SK-N-SH treated with all-trans-retinoic acid at 6 μM for 48 hours (cell line): ENCODE measurements around the gene CKLF.

Experiments used
- ATAC-seq: fragments of 200-7000 bp; cut with Tn5 transposase; 3 replicates; pipeline ENCODE4 v1.9.1; 2020; ENCODE audit warnings: mild to moderate bottlenecking, moderate library complexity
- ARNTL ChIP-seq: fragments of 450-650 bp; formaldehyde crosslinking; IDR thresholded peaks from 2 replicates; pipeline ENCODE4 v1.5.0; 2020; ENCODE audit warnings: low read depth, mild to moderate bottlenecking, moderate library complexity, borderline replicate concordance
- CSDC2 ChIP-seq: fragments of 250-450 bp; sonication (Bioruptor Pico); IDR thresholded peaks from 2 replicates; pipeline ENCODE4 v1.5.0; 2020; ENCODE audit warnings: mild to moderate bottlenecking, moderate library complexity
- CSRNP3 ChIP-seq: fragments of 250-450 bp; sonication (Bioruptor Pico); IDR thresholded peaks from 2 replicates; pipeline ENCODE4 v1.5.1; 2021; ENCODE audit warnings: mild to moderate bottlenecking, moderate library complexity
- ESRRG ChIP-seq: fragments of 250-450 bp; sonication (Bioruptor Pico); IDR thresholded peaks from 2 replicates; pipeline ENCODE4 v1.6.1; 2021; ENCODE audit warnings: mild to moderate bottlenecking
- GLIS3 ChIP-seq: fragments of 250-450 bp; sonication (Bioruptor Pico); IDR thresholded peaks from 2 replicates; pipeline ENCODE4 v1.5.0; 2020; ENCODE audit warnings: mild to moderate bottlenecking, moderate library complexity
- ISL1 ChIP-seq: fragments of 250-450 bp; sonication (Bioruptor Pico); IDR thresholded peaks from 2 replicates; pipeline ENCODE4 v2.1.2; 2022; ENCODE audit warnings: mild to moderate bottlenecking, moderate library complexity
- OSR1 ChIP-seq: fragments of 250-450 bp; sonication (Bioruptor Pico); IDR thresholded peaks from 2 replicates; pipeline ENCODE4 v1.8.0; 2022; ENCODE audit warnings: moderate library complexity, mild to moderate bottlenecking, inconsistent platforms
- PPARA ChIP-seq: fragments of 250-450 bp; sonication (Bioruptor Pico); IDR thresholded peaks from 2 replicates; pipeline ENCODE4 v1.5.0; 2020; ENCODE audit warnings: mild to moderate bottlenecking, borderline replicate concordance
- RARB ChIP-seq: fragments of 250-450 bp; sonication (Bioruptor Pico); IDR thresholded peaks from 2 replicates; pipeline ENCODE4 v1.8.0; 2021; ENCODE audit warnings: mild to moderate bottlenecking, moderate library complexity
- SNAI2 ChIP-seq: fragments of 250-450 bp; sonication (Bioruptor Pico); IDR thresholded peaks from 2 replicates; pipeline ENCODE4 v1.5.0; 2020; ENCODE audit warnings: mild to moderate bottlenecking, moderate library complexity
- TCF4 ChIP-seq: fragments of 250-450 bp; sonication (Bioruptor Pico); IDR thresholded peaks from 2 replicates; pipeline ENCODE4 v1.8.0; 2021; ENCODE audit warnings: mild to moderate bottlenecking, moderate library complexity, borderline replicate concordance
- TOX ChIP-seq: fragments of 250-450 bp; sonication (Bioruptor Pico); IDR thresholded peaks from 2 replicates; pipeline ENCODE4 v1.8.0; 2021; ENCODE audit warnings: mild to moderate bottlenecking, moderate library complexity, borderline replicate concordance
- ZC3H10 ChIP-seq: fragments of 250-450 bp; sonication (Bioruptor Pico); IDR thresholded peaks from 2 replicates; pipeline ENCODE4 v1.5.1; 2021; ENCODE audit warnings: mild to moderate bottlenecking, moderate library complexity
- ZFP3 ChIP-seq: fragments of 250-450 bp; sonication (Bioruptor Pico); IDR thresholded peaks from 2 replicates; pipeline ENCODE4 v1.5.0; 2020; ENCODE audit warnings: mild to moderate bottlenecking, moderate library complexity
- ZFP30 ChIP-seq: fragments of 450-650 bp; formaldehyde crosslinking; IDR thresholded peaks from 2 replicates; pipeline ENCODE4 v1.5.0; 2022; ENCODE audit warnings: mild to moderate bottlenecking, moderate library complexity
- ZNF565 ChIP-seq: fragments of 450-650 bp; formaldehyde crosslinking; conservative IDR thresholded peaks from 2 replicates; pipeline ENCODE4 v1.5.0; 2020; ENCODE audit warnings: low read depth, mild to moderate bottlenecking, moderate library complexity
- ZNF70 ChIP-seq: fragments of 450-650 bp; formaldehyde crosslinking; IDR thresholded peaks from 2 replicates; pipeline ENCODE4 v1.5.0; 2020; ENCODE audit warnings: mild to moderate bottlenecking, moderate library complexity
- ZNF8 ChIP-seq: fragments of 450-650 bp; formaldehyde crosslinking; IDR thresholded peaks from 2 replicates; pipeline ENCODE4 v1.5.0; 2020; ENCODE audit warnings: mild to moderate bottlenecking, moderate library complexity
- TF ChIP-seq, protein P1 (sequence below): fragments of 250-450 bp; sonication (Bioruptor Pico); IDR thresholded peaks from 2 replicates; pipeline ENCODE4 v1.5.1; 2020; ENCODE audit warnings: low read depth, mild to moderate bottlenecking, moderate library complexity
- TF ChIP-seq, protein P2 (sequence below): fragments of 250-450 bp; sonication (Bioruptor Pico); IDR thresholded peaks from 2 replicates; pipeline ENCODE4 v1.8.0; 2020; ENCODE audit warnings: mild to moderate bottlenecking, moderate library complexity, borderline replicate concordance
- TF ChIP-seq, protein P3 (sequence below): fragments of 250-450 bp; sonication (Bioruptor Pico); IDR thresholded peaks from 2 replicates; pipeline ENCODE4 v1.5.0; 2020; ENCODE audit warnings: mild to moderate bottlenecking, moderate library complexity

The CKLF gene

DNA sequence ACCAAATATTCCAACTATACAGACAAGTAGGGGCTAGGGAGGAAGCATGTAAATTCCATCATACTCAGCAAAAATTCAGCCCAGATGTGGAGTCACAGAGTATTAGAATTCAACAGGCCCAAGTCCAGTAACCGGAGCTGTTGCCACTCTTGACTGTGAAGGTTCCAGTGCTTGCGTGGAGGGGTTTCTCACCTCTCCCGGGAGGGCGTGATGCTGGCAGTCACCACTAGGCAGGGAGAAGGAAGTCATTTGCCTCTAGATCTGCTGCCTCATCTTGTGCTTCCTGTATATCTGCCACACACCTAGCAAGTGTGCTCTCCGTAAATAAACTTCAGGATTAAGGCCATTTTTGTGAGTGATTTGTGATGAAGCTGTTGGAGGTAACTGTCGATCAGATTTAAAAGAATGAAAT, 1.0 kb upstream of the CKLF start:
- peak; percentile 25 for ATAC-seq
- TF ChIP-seq ZFP3 (no peak), GLIS3 (CRISPR knock-in tag) (no peak), CSDC2 (CRISPR knock-in tag) (no peak), PPARA (no peak), ZNF8 (CRISPR knock-in tag) (no peak)

GRCh38 chr16:66551788-66552285, 539 bp upstream of the CKLF start:
- ATAC-seq: no peak; the same call in 2 of the 3 replicates
- TF ChIP-seq RARB: no peak
- TF ChIP-seq, protein P1, sequence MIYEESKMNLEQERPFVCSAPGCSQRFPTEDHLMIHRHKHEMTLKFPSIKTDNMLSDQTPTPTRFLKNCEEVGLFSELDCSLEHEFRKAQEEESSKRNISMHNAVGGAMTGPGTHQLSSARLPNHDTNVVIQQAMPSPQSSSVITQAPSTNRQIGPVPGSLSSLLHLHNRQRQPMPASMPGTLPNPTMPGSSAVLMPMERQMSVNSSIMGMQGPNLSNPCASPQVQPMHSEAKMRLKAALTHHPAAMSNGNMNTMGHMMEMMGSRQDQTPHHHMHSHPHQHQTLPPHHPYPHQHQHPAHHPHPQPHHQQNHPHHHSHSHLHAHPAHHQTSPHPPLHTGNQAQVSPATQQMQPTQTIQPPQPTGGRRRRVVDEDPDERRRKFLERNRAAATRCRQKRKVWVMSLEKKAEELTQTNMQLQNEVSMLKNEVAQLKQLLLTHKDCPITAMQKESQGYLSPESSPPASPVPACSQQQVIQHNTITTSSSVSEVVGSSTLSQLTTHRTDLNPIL (CRISPR knock-in tag): no peak
- no peak for TF ChIP-seq TOX
- TF ChIP-seq ZFP3: no peak
- no peak for TF ChIP-seq ZNF70 (CRISPR knock-in tag)

- TF ChIP-seq ISL1 (CRISPR knock-in tag) (no peak), SNAI2 (no peak)
- no peak for ATAC-seq
Measured at GRCh38 chr16:66553223-66553622, 847 bp downstream of the CKLF start.

DNA sequence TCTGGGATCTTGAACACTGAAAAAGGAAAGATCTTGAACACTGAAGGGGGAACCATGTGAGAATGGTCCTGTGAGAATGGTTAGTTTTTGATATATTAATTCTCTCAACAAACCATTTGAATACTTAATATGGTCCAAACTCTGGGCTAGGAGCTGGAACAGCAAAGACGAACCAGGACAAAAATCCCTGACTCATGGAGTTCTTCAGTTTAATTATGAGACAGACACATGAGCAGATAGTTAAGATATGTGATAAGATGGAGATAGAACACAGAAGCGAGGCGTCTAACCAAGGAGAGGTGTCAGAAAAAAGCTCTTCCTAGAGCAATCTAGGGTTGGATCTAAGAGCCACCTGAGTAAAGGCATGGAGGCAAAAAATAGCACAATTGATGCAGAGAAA, 1.6 kb downstream of the CKLF start:
- TF ChIP-seq GLIS3 (CRISPR knock-in tag): no peak
- no peak for ATAC-seq

GRCh38 chr16:66554495-66554894, 2.1 kb downstream of the CKLF start:
- TF ChIP-seq ARNTL: no peak
- TF ChIP-seq TOX: no peak
- TF ChIP-seq ZNF8 (CRISPR knock-in tag): no peak
- TF ChIP-seq ZFP30 (CRISPR knock-in tag): no peak
- TF ChIP-seq, protein P1 (CRISPR knock-in tag): no peak
- no peak for TF ChIP-seq ZC3H10 (CRISPR knock-in tag)
- TF ChIP-seq ZNF70 (CRISPR knock-in tag): no peak
- no peak for TF ChIP-seq TCF4 (CRISPR knock-in tag)
- TF ChIP-seq RARB: no peak
- TF ChIP-seq GLIS3 (CRISPR knock-in tag): no peak
- no peak for TF ChIP-seq ZFP3
- TF ChIP-seq, protein P2, sequence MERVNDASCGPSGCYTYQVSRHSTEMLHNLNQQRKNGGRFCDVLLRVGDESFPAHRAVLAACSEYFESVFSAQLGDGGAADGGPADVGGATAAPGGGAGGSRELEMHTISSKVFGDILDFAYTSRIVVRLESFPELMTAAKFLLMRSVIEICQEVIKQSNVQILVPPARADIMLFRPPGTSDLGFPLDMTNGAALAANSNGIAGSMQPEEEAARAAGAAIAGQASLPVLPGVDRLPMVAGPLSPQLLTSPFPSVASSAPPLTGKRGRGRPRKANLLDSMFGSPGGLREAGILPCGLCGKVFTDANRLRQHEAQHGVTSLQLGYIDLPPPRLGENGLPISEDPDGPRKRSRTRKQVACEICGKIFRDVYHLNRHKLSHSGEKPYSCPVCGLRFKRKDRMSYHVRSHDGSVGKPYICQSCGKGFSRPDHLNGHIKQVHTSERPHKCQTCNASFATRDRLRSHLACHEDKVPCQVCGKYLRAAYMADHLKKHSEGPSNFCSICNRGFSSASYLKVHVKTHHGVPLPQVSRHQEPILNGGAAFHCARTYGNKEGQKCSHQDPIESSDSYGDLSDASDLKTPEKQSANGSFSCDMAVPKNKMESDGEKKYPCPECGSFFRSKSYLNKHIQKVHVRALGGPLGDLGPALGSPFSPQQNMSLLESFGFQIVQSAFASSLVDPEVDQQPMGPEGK (CRISPR knock-in tag): no peak
- TF ChIP-seq SNAI2: no peak
- no peak for TF ChIP-seq ISL1 (CRISPR knock-in tag)
- no peak for ATAC-seq

- ATAC-seq: no peak
- TF ChIP-seq ESRRG (CRISPR knock-in tag): no peak
- no peak for TF ChIP-seq ZC3H10 (CRISPR knock-in tag)
- TF ChIP-seq ZNF8 (CRISPR knock-in tag): no peak
- no peak for TF ChIP-seq TOX
- no peak for TF ChIP-seq ARNTL
- TF ChIP-seq CSRNP3 (CRISPR knock-in tag): no peak
- TF ChIP-seq, protein P1 (CRISPR knock-in tag): no peak
- TF ChIP-seq, protein P3, sequence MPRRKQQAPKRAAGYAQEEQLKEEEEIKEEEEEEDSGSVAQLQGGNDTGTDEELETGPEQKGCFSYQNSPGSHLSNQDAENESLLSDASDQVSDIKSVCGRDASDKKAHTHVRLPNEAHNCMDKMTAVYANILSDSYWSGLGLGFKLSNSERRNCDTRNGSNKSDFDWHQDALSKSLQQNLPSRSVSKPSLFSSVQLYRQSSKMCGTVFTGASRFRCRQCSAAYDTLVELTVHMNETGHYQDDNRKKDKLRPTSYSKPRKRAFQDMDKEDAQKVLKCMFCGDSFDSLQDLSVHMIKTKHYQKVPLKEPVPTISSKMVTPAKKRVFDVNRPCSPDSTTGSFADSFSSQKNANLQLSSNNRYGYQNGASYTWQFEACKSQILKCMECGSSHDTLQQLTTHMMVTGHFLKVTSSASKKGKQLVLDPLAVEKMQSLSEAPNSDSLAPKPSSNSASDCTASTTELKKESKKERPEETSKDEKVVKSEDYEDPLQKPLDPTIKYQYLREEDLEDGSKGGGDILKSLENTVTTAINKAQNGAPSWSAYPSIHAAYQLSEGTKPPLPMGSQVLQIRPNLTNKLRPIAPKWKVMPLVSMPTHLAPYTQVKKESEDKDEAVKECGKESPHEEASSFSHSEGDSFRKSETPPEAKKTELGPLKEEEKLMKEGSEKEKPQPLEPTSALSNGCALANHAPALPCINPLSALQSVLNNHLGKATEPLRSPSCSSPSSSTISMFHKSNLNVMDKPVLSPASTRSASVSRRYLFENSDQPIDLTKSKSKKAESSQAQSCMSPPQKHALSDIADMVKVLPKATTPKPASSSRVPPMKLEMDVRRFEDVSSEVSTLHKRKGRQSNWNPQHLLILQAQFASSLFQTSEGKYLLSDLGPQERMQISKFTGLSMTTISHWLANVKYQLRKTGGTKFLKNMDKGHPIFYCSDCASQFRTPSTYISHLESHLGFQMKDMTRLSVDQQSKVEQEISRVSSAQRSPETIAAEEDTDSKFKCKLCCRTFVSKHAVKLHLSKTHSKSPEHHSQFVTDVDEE (CRISPR knock-in tag): no peak
- TF ChIP-seq OSR1 (CRISPR knock-in tag): no peak
- TF ChIP-seq ZNF565 (CRISPR knock-in tag): no peak
- no peak for TF ChIP-seq ISL1 (CRISPR knock-in tag)
- TF ChIP-seq RARB: no peak
- no peak for TF ChIP-seq SNAI2
Measured at GRCh38 chr16:66560107-66560506, 7.7 kb downstream of the CKLF start.
